C4-2B (cell line): ENCODE measurements around the gene BSPRY.

Source experiments
- ZFX ChIP-seq: fragments of 450-650 bp; IDR thresholded peaks from 2 replicates; pipeline ENCODE4 v1.6.1; 2017
- TF ChIP-seq, protein P1 (sequence below): fragments of 450-650 bp; conservative IDR thresholded peaks from 2 replicates; pipeline ENCODE4 v1.5.1; 2017; ENCODE audit warnings: mild to moderate bottlenecking

DNA sequence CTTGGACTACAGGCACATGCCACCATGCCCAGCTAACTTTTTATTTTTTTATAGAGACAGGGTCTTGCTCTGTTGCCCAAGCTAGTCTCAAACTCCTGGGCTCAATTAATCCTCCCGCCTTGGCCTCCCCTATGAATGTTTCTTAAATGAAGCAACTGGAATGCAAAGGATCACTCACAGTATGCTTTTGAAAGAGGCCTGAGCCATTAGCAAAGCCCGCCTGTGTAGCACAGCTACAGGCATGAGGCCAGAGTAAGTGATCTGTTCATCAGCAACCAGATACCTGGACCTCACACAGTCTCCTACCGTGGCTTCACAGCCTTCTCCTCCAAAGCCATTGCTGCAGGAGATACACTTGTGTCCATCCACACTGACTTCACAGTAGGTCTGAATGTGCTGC is 29.3 kb upstream of the BSPRY start:
- TF ChIP-seq, protein P1, sequence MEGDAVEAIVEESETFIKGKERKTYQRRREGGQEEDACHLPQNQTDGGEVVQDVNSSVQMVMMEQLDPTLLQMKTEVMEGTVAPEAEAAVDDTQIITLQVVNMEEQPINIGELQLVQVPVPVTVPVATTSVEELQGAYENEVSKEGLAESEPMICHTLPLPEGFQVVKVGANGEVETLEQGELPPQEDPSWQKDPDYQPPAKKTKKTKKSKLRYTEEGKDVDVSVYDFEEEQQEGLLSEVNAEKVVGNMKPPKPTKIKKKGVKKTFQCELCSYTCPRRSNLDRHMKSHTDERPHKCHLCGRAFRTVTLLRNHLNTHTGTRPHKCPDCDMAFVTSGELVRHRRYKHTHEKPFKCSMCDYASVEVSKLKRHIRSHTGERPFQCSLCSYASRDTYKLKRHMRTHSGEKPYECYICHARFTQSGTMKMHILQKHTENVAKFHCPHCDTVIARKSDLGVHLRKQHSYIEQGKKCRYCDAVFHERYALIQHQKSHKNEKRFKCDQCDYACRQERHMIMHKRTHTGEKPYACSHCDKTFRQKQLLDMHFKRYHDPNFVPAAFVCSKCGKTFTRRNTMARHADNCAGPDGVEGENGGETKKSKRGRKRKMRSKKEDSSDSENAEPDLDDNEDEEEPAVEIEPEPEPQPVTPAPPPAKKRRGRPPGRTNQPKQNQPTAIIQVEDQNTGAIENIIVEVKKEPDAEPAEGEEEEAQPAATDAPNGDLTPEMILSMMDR: no peak
- no peak for TF ChIP-seq ZFX
